Activated T-cell treated with anti-CD3 and anti-CD28 coated beads for 24 hours (primary cell): ENCODE data around the gene HJURP.

Experiments used
- DNase-seq: peaks from one replicate; pipeline ENCODE4 v3.0.0-alpha.2; 2020; ENCODE audit warnings: low read depth

Gene HJURP

GRCh38 chr2:233849607-233850271 is 4.6 kb downstream of the HJURP start:
- DNase-seq = no peak

- DNase-seq = no peak
Measured at GRCh38 chr2:233848276-233848675, 6.1 kb downstream of the HJURP start.

DNA sequence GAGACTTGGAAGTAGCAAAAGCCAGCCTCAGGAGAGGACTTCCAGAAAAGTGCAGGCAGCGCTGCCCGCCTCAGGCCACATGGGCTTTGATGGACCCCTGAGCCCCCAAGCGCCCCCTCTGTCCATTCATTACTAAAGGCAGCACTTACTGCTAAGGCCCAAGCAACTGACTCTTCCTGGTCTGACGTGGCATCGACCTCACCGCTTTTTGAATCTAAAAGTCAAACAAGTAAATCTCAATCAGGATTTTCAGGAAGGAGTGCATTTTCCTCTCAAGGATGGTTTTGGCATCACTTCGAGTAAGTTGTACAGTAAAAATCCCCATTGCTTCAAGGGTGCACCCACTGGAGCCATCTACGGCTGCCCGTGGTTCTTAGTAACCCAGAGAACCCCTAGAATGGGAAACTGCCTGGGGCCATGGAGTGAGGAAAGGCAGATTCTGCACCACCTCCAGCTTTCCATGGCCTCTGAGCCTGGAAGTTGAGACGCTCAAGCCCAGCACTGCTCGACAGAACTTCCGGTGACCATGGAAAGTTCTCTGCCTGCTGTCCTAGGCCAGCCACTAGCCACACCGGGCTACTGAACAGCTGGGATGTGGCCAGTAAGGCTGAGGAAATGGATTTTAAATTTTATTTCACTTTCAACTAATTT is 7.0 kb downstream of the HJURP start:
- no peak for DNase-seq

DNA sequence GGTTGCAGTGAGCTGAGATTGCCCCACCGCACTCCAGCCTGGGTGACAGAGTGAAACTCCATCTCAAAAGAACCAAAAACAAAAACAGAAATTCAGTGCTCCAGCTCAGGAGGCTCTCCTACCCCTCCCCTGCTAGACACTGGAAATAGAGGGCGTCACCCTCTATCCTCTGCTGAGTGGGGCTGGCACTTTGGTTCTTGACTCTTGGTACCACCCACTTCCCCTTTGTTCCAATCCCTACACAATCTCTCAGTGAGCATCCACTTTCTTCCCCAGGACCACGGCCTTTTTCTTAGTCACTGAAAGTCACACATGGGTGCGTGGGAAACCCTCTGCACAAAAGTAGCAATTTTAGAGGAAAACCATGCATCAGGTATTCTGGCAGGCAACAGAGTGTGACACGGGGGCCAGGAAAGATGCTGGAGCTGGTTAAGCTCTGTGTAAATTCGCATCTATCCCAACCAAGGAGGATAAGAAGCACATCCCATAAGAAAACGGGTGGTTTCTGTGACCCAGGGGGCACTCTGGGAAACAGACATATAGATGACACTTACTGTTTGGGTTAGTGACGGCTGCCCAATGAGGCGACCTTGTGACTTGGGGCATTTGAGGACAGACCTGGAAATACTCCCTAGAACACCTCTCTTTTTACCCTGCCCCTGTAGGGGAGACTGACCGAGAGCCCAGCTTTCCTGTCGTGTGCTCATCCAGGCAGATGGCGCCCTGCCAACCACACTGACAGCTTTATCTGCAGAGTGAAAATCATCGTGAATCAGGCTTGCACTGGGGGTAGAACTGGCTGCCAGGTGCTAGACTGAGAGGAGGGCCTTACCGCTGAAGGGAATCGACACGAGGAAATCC is 7.7 kb downstream of the HJURP start:
- DNase-seq = no peak

GRCh38 chr2:233845301-233846060 is 8.9 kb downstream of the HJURP start:
- DNase-seq = no peak

- DNase-seq = no peak
Measured at GRCh38 chr2:233844836-233845235, 9.5 kb downstream of the HJURP start.

DNA sequence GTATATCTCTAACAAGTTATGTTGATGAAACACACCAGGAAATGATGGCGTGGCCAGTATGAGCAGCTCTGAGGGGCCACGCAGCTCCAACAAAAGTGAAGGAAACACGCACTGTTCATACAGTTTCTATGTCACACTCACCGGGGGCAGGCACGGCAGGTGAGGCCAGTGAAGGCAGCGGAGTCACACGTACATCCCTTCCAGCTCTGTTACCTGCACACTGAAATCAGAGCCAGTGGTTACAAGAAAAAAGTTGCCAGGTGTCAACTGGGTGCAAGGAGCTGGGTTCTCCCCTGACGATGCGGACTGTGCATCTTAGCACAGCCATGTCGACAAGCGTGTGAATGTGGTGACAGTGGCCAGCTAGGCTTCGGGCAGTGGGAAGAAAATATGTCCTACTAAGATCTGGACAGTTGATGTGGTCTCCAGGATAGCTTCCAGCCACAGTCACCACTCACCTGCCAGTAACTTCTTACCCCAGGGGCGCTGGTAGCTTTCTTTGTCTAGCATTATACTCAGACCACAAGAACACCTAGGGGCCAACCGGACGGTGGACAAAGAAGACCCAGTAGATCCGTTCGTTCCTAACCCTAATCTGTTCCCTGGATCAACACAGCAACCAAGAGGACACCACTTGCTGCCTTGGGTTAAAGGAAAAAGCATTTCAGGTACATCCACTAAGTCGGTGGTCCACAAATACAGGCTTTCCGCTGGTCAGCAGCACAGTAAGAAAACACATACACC is 10.1 kb downstream of the HJURP start:
- no peak for DNase-seq

DNA sequence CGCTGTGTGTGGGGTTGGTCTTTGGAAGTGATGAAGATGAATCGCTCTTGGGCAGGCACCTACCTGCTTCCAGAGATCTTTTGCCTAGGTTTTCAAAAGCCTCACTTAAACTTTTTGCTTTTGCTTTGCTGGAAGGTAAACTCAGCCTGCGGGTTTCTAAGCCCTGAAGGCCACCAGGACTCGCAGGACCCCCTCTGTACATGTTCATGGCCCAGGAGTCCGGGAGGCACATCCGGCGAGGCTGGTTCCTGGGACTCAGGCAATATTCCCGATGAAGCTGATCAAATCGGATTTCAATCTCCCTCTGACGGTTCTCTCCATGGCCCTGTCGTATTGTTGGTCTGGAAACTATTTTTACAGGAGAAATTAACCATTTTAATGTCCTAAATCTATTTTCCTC is 13.2 kb downstream of the HJURP start:
- no peak for DNase-seq

DNA sequence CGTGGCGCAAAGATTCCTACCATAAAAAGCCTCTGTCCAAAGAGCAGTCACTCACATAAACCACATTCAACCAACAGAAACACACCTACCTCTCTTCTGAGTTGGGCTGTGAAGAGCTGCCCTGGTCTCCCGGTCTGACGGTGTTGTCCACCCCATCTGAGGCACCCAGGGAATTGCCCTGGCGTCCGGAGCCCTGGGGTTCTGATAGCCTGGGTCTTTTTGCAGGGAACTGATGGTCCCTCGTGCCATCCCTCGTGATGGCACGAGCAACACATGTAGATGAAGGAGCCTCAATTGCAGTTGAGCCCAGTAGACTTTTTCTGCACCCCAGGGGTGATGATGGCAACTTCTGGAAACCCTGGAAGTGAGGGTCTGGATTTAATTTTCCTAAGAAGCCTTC is 13.8 kb downstream of the HJURP start:
- DNase-seq = no peak

DNA sequence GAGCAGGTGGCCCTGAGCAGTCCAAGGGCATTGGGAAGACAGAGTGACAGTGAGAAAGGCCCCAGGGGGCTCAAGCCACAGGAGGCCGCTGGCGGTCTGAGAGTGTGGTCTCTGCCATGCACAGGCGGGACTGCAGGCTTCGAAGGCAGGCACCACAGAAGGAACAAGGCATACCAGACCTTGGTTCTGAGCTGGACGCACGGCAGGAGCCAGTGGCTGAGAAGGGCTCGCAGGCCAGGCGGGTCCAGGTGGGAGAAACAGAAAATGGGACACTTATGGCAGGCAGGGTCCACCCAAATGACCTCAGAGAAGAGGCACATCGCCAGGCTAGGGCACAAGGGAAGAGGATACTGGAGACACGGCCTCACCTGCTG is 14.9 kb downstream of the HJURP start:
- no peak for DNase-seq

DNA sequence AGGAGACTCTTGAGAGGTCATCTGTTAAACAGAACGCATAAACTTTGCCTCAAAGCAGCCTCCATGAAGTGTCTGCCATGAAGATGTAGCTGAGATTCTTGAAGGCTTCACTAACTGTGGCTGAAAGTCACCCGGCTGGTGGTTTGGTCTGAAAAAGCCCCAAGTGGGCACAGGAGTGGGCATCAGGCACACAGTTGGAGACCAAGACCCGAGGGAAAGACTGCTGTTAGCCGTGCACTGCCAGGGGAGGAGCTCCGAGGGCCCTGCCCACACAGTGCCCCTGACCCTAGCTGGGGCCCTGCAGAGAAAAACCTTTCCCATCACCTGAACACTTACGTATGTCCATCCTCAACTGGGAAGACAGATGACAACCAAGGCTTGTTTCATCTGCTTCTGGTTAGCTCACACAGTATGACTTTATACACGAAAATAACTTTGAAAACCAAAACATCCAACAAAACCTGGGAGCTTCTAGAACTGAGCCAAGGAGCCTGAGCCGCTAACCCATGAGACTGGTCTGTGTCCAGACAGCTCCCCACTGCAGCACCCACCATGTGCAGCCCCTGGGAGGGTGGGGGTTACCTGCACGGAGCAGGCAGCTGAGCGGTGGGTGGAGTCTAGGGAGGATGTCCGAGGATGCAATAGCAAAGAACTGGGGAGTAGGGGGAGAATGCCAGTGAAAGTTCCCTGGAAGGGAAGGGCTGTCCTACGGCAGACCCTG is 15.4 kb downstream of the HJURP start:
- DNase-seq = no peak

DNA sequence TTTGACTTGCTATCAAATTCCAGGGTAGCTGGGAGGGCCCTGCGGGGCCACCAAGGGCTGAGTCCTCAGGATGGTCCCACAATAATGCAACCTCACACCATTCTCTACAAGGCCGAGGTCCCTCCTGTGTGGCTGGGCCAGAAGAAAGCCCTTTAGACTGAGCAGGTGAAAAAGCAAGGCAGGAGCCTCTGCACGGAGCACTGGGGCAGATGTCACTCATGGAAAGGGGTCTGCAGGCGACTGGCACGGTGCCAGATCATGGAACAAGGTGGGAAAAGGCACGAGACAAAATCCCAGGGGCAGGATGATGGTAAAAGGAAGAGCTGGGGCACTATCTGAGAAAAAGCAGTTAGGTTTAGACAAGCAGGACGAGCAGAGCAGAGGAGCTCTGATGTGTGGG is 16.1 kb downstream of the HJURP start:
- DNase-seq = no peak

- DNase-seq = no peak
Measured at GRCh38 chr2:233837694-233838229, 16.6 kb downstream of the HJURP start.

GRCh38 chr2:233836359-233836758 is 18.0 kb downstream of the HJURP start:
- DNase-seq = no peak

- DNase-seq = no peak
Measured at GRCh38 chr2:233835230-233836186, 18.8 kb downstream of the HJURP start.

- DNase-seq = no peak
Measured at GRCh38 chr2:233833345-233833744, 21.0 kb downstream of the HJURP start.

DNA sequence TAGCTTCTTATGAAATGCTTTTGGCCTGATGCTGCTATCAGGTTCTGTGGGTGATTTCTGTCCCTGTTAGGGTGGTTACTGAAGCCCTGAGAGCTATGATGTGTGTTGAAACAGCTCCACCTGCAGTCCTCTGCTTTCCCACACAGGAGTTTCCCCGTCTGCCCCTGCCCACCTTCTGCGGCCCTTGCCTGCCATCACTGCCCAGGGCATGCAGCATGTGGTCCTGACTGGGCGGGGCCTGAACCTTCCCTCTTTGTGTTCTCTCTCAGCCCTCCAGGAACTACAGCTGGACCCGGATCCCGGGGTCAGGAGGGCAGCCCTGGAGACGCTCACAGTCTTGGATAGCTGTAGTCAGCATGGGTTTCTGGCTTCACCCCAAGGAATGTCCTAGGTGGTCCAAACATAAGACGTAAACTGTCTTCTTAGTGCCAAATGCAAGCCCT is 21.4 kb downstream of the HJURP start:
- no peak for DNase-seq

DNA sequence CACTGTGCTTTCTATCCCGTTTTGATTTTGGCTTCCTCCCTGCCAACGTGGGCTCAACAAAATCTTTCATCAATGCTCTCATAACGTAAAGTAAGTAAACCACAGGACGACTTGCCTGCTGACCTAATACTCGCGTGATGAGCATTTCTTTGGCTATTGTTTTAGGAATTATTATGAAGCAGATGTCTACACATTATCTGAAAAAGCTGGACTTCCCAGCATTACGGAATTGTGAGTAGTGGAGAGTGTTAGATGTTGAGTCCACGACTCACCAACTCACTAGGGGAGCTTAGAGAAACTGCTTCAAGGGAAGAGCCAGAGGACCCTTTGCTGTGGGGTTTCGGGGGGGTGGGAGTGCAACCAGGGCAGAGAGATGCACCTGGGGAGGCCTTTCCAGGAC is 21.9 kb downstream of the HJURP start:
- no peak for DNase-seq

GRCh38 chr2:233831861-233832260 is 22.5 kb downstream of the HJURP start:
- DNase-seq = no peak
